ENCODE results near the gene ZNF324B. TPM values are rescaled to one million over a fixed set of nuclear protein-coding genes. Genes with fewer than 3 reads are reported as not detected.

The ZNF324B gene
- polyA plus RNA-seq, 2 of the 4 experiments (the other 2 are of a cell fraction): 3.8 to 6.8 TPM

DNA sequence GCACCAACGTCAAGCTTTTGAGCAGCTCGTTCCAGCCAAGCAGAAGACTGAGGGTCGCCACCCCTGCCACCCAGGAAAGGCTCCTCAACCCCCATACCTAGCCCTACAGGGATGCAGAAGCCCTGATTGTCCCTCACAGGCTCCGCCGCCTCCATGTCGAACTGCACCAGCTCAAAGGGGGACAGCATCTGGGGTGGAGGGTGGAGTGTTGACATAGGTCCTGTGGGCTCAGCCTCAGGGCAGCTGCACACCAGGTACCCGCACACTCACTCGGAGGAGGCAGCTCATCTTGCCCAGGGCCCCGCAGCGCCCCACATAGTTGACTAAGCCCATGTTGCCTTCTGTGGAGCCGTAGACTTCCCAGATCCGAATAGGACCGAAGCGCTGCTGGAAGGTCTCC, 48.8 kb downstream of the ZNF324B start:
- H3K4me2 ChIP-seq: peak overlapping the region; percentile 98
- ChIA-PET POLR2A (interaction anchor here (1.5 to 3.9 kb wide), 2 partner anchors 20 to 44 kb away, joined by 10 to 40 read pairs; partner anchors contain the start of genes TRIM28 and ZBTB45), CTCF (interaction anchor here (0.6 to 4.1 kb wide), 10 partner anchors 8 to 108 kb away, joined by 3 to 57 read pairs (median 4); partner anchors contain the start of gene ZBTB45)
- FAIRE-seq (no peak), DNase-seq (ENCODE audit: low read depth in 1 of 2, low spot score in 1 of 2) (no peak), ATAC-seq (no peak)
- H3K4me3 ChIP-seq: peak overlapping the region; percentile 61
- H3K4me1 ChIP-seq: peaks cover 17% of the 10 kb centered on the region; the same call in 2 of the 3 replicates
- H3K27ac ChIP-seq: peak overlapping the region; percentile 85 to 89
- no peak for TF ChIP-seq GATA3 (IDR thresholded peaks at IDR 0.05; ENCODE audit: borderline replicate concordance)
- no peak for TF ChIP-seq NFE2L2 (conservative IDR thresholded peaks at IDR 0.05; ENCODE audit: low read length)
- no peak for TF ChIP-seq ZFP36 (IDR thresholded peaks at IDR 0.05; ENCODE audit: borderline replicate concordance, partially characterized antibody)
- no peak for TF ChIP-seq EP300 (IDR thresholded peaks at IDR 0.05)
- no peak for TF ChIP-seq SMC3 (IDR thresholded peaks at IDR 0.05)
- no peak for TF ChIP-seq ZC3H11A (IDR thresholded peaks at IDR 0.05)
- no peak for TF ChIP-seq POLR2A (IDR thresholded peaks at IDR 0.05; ENCODE audit: low read length)
- no peak for TF ChIP-seq FOXS1 (CRISPR knock-in tag; IDR thresholded peaks at IDR 0.05)
- TF ChIP-seq EHMT2 (IDR thresholded peaks at IDR 0.05; ENCODE audit: low read depth): no peak
- TF ChIP-seq, protein P1, sequence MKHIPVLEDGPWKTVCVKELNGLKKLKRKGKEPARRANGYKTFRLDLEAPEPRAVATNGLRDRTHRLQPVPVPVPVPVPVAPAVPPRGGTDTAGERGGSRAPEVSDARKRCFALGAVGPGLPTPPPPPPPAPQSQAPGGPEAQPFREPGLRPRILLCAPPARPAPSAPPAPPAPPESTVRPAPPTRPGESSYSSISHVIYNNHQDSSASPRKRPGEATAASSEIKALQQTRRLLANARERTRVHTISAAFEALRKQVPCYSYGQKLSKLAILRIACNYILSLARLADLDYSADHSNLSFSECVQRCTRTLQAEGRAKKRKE (CRISPR knock-in tag; IDR thresholded peaks at IDR 0.05; ENCODE audit: low read depth): no peak
- TF ChIP-seq RFX5 (IDR thresholded peaks at IDR 0.05): no peak
- no peak for TF ChIP-seq ESRRA (IDR thresholded peaks at IDR 0.05; ENCODE audit: borderline replicate concordance, low read length)
- TF ChIP-seq TFCP2L1 (CRISPR knock-in tag; IDR thresholded peaks at IDR 0.05): no peak
- no peak for TF ChIP-seq HDAC2 (IDR thresholded peaks at IDR 0.05)
- TF ChIP-seq, protein P2, sequence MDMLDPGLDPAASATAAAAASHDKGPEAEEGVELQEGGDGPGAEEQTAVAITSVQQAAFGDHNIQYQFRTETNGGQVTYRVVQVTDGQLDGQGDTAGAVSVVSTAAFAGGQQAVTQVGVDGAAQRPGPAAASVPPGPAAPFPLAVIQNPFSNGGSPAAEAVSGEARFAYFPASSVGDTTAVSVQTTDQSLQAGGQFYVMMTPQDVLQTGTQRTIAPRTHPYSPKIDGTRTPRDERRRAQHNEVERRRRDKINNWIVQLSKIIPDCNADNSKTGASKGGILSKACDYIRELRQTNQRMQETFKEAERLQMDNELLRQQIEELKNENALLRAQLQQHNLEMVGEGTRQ (IDR thresholded peaks at IDR 0.05): no peak
- no peak for TF ChIP-seq PHF8 (IDR thresholded peaks at IDR 0.05; ENCODE audit: borderline replicate concordance, low read depth)
- no peak for TF ChIP-seq CHD4 (IDR thresholded peaks at IDR 0.05; ENCODE audit: borderline replicate concordance)
- no peak for TF ChIP-seq MAZ (IDR thresholded peaks at IDR 0.05; ENCODE audit: borderline replicate concordance, low read depth, low read length)
- no peak for TF ChIP-seq EHF (CRISPR knock-in tag; IDR thresholded peaks at IDR 0.05)
- no peak for TF ChIP-seq KDM5A (IDR thresholded peaks at IDR 0.05)
- 0 out of 3 replicates have a peak, but pooled peaks cover 2% of the 10 kb centered on the region for H3K9me3 ChIP-seq
- 93% methylated on average over 14 of the region's 14 CpGs for WGBS (ENCODE audit: missing lambda C conversion rate)

Small RNAs within 50 kb of the gene (small RNA-seq; reads per million reads assigned to genes)
- 0 reads per million in 6 experiments for gene RN7SL693P
- 0 reads per million in 6 experiments for gene RNU6-1337P

Other genes starting within 250 kb of the ZNF324B start
- gene ZNF544, start 222.7 kb upstream of the ZNF324B start, polyA plus RNA-seq (2011; rRNA removed): 32.7 and 33.1 TPM in 2 replicates
- 22.5 to 30.6 TPM (median 23.7 TPM) in 3 replicates for gene ZNF544, start 222.7 kb upstream of the ZNF324B start, polyA plus RNA-seq (2017; fragmentation: RNase III; extraction: RNeasy Plus Mini Kit Qiagen cat#74134 plus additional on column Dnase treatment)
- gene ZNF8, start 172.7 kb upstream of the ZNF324B start, polyA plus RNA-seq (2011; rRNA removed): 4.0 and 5.6 TPM in 2 replicates
- 2.0 to 2.3 TPM (median 2.3 TPM) in 3 replicates for gene ZNF8, start 172.7 kb upstream of the ZNF324B start, polyA plus RNA-seq (2017; fragmentation: RNase III; extraction: RNeasy Plus Mini Kit Qiagen cat#74134 plus additional on column Dnase treatment)
- gene ERVK3-1, start 146.2 kb upstream of the ZNF324B start, polyA plus RNA-seq (2011; rRNA removed): 112 and 142 TPM in 2 replicates
- 104 to 126 TPM (median 109 TPM) in 3 replicates for gene ERVK3-1, start 146.2 kb upstream of the ZNF324B start, polyA plus RNA-seq (2017; fragmentation: RNase III; extraction: RNeasy Plus Mini Kit Qiagen cat#74134 plus additional on column Dnase treatment)
- 4.4 and 5.3 TPM in 2 replicates for gene ZSCAN22, start 124.6 kb upstream of the ZNF324B start, polyA plus RNA-seq (2011; rRNA removed)
- 2.0 to 2.2 TPM (median 2.0 TPM) in 3 replicates for gene ZSCAN22, start 124.6 kb upstream of the ZNF324B start, polyA plus RNA-seq (2017; fragmentation: RNase III; extraction: RNeasy Plus Mini Kit Qiagen cat#74134 plus additional on column Dnase treatment)
- 1.5 and 2.5 TPM in 2 replicates for gene A1BG, start 98.1 kb upstream of the ZNF324B start, polyA plus RNA-seq (2011; rRNA removed)
- 9.3 to 11.1 TPM (median 9.5 TPM) in 3 replicates for gene A1BG, start 98.1 kb upstream of the ZNF324B start, polyA plus RNA-seq (2017; fragmentation: RNase III; extraction: RNeasy Plus Mini Kit Qiagen cat#74134 plus additional on column Dnase treatment)
- gene ZNF497, start 88.9 kb upstream of the ZNF324B start, polyA plus RNA-seq (2011; rRNA removed): 1.1 and 1.4 TPM in 2 replicates
- 1.6 to 2.4 TPM (median 2.0 TPM) in 3 replicates for gene ZNF497, start 88.9 kb upstream of the ZNF324B start, polyA plus RNA-seq (2017; fragmentation: RNase III; extraction: RNeasy Plus Mini Kit Qiagen cat#74134 plus additional on column Dnase treatment)
- gene ZNF837, start 70.6 kb upstream of the ZNF324B start, polyA plus RNA-seq (2011; rRNA removed): 0.70 and 0.74 TPM in 2 replicates
- gene ZNF837, start 70.6 kb upstream of the ZNF324B start, polyA plus RNA-seq (2017; fragmentation: RNase III; extraction: RNeasy Plus Mini Kit Qiagen cat#74134 plus additional on column Dnase treatment): 0.62 to 1.1 TPM (median 1.0 TPM) in 3 replicates
- 2,475 and 2,940 TPM in 2 replicates for gene RPS5, start 64.4 kb upstream of the ZNF324B start, polyA plus RNA-seq (2011; rRNA removed)
- 2,123 to 2,259 TPM (median 2,149 TPM) in 3 replicates for gene RPS5, start 64.4 kb upstream of the ZNF324B start, polyA plus RNA-seq (2017; fragmentation: RNase III; extraction: RNeasy Plus Mini Kit Qiagen cat#74134 plus additional on column Dnase treatment)
- gene RNF225, start 56.0 kb upstream of the ZNF324B start, polyA plus RNA-seq (2011; rRNA removed): not detected in 2 replicates
- not detected in 3 replicates for gene RNF225, start 56.0 kb upstream of the ZNF324B start, polyA plus RNA-seq (2017; fragmentation: RNase III; extraction: RNeasy Plus Mini Kit Qiagen cat#74134 plus additional on column Dnase treatment)
- 18.2 and 21.2 TPM in 2 replicates for gene ZNF584, start 43.0 kb upstream of the ZNF324B start, polyA plus RNA-seq (2011; rRNA removed)
- gene ZNF584, start 43.0 kb upstream of the ZNF324B start, polyA plus RNA-seq (2017; fragmentation: RNase III; extraction: RNeasy Plus Mini Kit Qiagen cat#74134 plus additional on column Dnase treatment): 13.6 to 15.6 TPM (median 14.8 TPM) in 3 replicates
- 0.16 and 0.19 TPM in 2 replicates for gene ZNF132, start 11.5 kb upstream of the ZNF324B start, polyA plus RNA-seq (2011; rRNA removed)
- gene ZNF132, start 11.5 kb upstream of the ZNF324B start, polyA plus RNA-seq (2017; fragmentation: RNase III; extraction: RNeasy Plus Mini Kit Qiagen cat#74134 plus additional on column Dnase treatment): 0.05 to 0.13 TPM (median 0.09 TPM) in 3 replicates
- 3.0 and 3.1 TPM in 2 replicates for gene ZNF324, start 15.5 kb downstream of the ZNF324B start, polyA plus RNA-seq (2011; rRNA removed)
- gene ZNF324, start 15.5 kb downstream of the ZNF324B start, polyA plus RNA-seq (2017; fragmentation: RNase III; extraction: RNeasy Plus Mini Kit Qiagen cat#74134 plus additional on column Dnase treatment): 6.4 to 6.9 TPM (median 6.9 TPM) in 3 replicates
- gene ZNF446, start 24.7 kb downstream of the ZNF324B start, polyA plus RNA-seq (2011; rRNA removed): 6.2 and 7.4 TPM in 2 replicates
- gene ZNF446, start 24.7 kb downstream of the ZNF324B start, polyA plus RNA-seq (2017; fragmentation: RNase III; extraction: RNeasy Plus Mini Kit Qiagen cat#74134 plus additional on column Dnase treatment): 9.9 to 12.5 TPM (median 11.0 TPM) in 3 replicates
- gene SLC27A5, start 60.4 kb downstream of the ZNF324B start, polyA plus RNA-seq (2011; rRNA removed): 30.2 and 36.7 TPM in 2 replicates
- gene SLC27A5, start 60.4 kb downstream of the ZNF324B start, polyA plus RNA-seq (2017; fragmentation: RNase III; extraction: RNeasy Plus Mini Kit Qiagen cat#74134 plus additional on column Dnase treatment): 36.7 to 40.4 TPM (median 37.8 TPM) in 3 replicates
- gene ZBTB45, start 68.2 kb downstream of the ZNF324B start, polyA plus RNA-seq (2011; rRNA removed): 6.2 and 6.4 TPM in 2 replicates
- gene ZBTB45, start 68.2 kb downstream of the ZNF324B start, polyA plus RNA-seq (2017; fragmentation: RNase III; extraction: RNeasy Plus Mini Kit Qiagen cat#74134 plus additional on column Dnase treatment): 11.8 to 14.3 TPM (median 13.4 TPM) in 3 replicates
- gene TRIM28, start 92.4 kb downstream of the ZNF324B start, polyA plus RNA-seq (2011; rRNA removed): 576 and 735 TPM in 2 replicates
- 656 to 743 TPM (median 666 TPM) in 3 replicates for gene TRIM28, start 92.4 kb downstream of the ZNF324B start, polyA plus RNA-seq (2017; fragmentation: RNase III; extraction: RNeasy Plus Mini Kit Qiagen cat#74134 plus additional on column Dnase treatment)
- 223 and 280 TPM in 2 replicates for gene CHMP2A, start 103.5 kb downstream of the ZNF324B start, polyA plus RNA-seq (2011; rRNA removed)
- gene CHMP2A, start 103.5 kb downstream of the ZNF324B start, polyA plus RNA-seq (2017; fragmentation: RNase III; extraction: RNeasy Plus Mini Kit Qiagen cat#74134 plus additional on column Dnase treatment): 192 to 227 TPM (median 198 TPM) in 3 replicates
- 185 and 190 TPM in 2 replicates for gene UBE2M, start 107.0 kb downstream of the ZNF324B start, polyA plus RNA-seq (2011; rRNA removed)
- gene UBE2M, start 107.0 kb downstream of the ZNF324B start, polyA plus RNA-seq (2017; fragmentation: RNase III; extraction: RNeasy Plus Mini Kit Qiagen cat#74134 plus additional on column Dnase treatment): 135 to 139 TPM (median 137 TPM) in 3 replicates
- gene MZF1, start 121.7 kb downstream of the ZNF324B start, polyA plus RNA-seq (2011; rRNA removed): 19.5 and 20.3 TPM in 2 replicates
- gene MZF1, start 121.7 kb downstream of the ZNF324B start, polyA plus RNA-seq (2017; fragmentation: RNase III; extraction: RNeasy Plus Mini Kit Qiagen cat#74134 plus additional on column Dnase treatment): 19.1 to 21.7 TPM (median 20.3 TPM) in 3 replicates

All from A549 (cell line).